ENCODE measurements around the gene TFCP2.

Gene TFCP2

GRCh38 chr12:51197736-51198567 lies 25.0 kb upstream of the TFCP2 start:
- DNase-seq = no peak

DNA sequence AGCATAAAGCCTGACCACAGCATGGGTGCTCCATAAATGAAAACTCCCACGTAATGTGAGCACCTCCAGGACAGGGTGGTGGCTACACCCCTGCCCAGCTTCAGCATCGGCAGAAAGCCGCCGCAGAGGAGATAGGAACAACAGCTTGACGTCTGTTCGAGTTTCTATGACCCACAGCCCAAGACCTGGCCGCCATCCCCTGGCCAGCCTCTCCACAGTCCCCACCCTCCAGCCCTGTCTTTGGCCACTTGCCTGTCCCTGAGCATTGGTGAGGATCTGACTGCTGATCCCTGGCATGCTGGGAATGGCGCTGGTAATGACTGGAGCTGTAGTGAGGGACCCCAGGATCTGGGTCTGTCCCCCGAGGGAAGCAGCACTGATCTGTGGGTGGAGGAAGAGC lies 23.6 kb upstream of the TFCP2 start:
- no peak for DNase-seq

GRCh38 chr12:51195841-51196240 lies 22.9 kb upstream of the TFCP2 start:
- DNase-seq = no peak

DNA sequence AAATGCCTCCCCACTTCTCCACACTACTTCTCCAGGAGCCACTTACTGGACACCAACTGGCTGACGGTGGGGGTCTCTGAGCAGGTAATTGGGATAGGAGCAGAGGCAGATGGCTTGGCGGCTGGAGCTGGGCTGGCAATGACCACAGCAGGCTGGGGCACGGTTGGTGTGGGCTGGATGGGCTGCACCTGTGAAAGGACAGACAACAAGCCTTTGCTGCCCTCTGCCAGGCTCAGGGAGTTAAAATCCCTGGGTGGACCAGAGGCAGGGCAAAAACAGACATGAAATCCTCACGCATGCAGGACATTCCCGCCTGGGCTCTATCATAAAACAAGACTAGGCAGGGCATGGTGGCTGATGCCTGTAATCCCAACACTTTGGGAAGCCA lies 19.3 kb upstream of the TFCP2 start:
- DNase-seq = no peak

DNA sequence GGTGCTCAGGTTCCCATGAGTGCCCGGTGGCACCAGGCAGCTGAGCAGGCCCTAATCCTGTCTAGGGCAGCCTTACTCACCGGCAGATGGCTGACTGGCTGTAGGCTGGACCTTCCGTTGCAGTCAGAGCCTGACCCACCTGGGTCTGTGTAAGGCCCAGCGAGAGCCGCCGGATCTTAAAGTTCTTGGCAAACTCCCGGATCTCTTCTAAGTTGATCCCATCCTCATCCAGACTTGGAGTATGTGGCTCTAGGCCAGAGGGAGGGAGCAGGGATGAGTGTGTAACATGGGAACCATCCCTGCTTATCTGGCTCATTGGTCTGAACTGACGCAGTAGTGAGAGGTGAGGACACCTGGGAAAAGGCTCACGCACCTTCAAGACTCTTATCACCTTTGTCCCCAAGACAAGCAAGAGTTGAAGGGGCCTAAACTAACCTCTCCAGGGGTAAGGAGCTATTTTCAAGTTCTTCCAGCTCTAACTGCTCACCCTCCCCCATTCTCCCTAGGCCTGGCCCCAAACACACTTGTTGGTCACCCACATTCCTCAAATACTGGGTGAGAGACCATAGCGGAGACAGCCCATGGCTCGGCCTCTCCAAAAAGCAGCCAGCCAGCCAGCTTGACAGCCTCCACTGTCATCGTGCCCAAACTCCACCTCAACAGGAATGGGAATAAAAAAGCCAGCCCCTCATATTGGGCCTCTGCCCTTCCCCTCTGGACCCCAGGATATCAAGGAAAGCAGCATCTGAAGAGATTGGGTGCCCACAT lies 18.8 kb upstream of the TFCP2 start:
- no peak for DNase-seq

GRCh38 chr12:51190820-51191219 lies 17.9 kb upstream of the TFCP2 start:
- no peak for DNase-seq

GRCh38 chr12:51189790-51190355 lies 16.9 kb upstream of the TFCP2 start:
- no peak for DNase-seq

- DNase-seq = no peak
Measured at GRCh38 chr12:51188359-51189051, 15.6 kb upstream of the TFCP2 start.

- DNase-seq = no peak
Measured at GRCh38 chr12:51187370-51187987, 14.5 kb upstream of the TFCP2 start.

DNA sequence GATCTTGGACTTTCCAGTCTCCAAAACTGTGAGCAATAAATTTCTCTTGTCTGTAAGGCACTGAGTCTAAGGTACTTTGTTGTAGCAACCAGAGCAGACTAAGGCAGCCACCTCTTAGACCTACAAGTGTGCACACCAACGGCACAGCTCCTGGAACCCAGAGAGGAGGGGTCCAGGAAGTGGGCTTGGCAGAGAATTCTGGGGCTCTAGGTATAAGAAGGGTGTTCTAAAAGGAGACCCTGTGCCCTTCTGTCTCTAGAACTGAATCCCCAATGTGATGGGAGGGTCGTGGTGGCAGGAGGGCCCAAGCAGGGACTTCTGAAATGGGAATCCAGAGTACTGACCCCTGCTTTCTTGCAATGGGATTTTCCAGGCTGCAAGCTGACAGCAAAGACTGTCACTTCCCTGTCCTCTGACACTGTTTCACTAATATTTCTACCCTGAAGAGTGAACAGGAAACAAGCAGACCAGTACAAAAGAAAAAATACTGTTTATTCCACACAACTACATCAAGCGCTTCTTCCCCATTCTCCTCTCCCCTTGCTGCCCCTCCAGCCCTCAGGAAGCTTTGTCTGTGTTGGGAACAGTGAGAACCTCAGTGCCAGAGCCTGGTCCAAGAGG lies 13.6 kb upstream of the TFCP2 start:
- DNase-seq = no peak

- no peak for DNase-seq
Measured at GRCh38 chr12:51185171-51185717, 12.3 kb upstream of the TFCP2 start.

GRCh38 chr12:51183816-51184215 lies 10.9 kb upstream of the TFCP2 start:
- DNase-seq = no peak

DNA sequence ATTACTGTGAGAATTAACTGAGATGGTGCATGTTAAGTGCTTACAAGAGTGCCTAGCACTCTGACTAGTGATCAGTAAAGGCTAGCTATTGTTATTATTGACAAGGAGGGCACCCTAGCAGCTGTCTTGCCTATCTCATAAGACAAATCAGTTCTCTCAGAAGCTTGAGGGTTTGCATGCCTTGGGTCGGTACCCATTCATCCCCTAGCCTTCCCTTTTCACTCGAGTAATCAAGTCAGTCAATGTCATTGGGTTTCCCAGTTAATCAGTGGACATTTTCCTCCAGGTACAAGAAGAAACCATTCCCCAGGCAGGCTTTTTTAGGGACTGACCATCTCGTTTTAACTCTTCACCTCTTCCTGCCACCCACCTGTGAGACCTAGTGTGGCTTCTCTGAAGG lies 10.4 kb upstream of the TFCP2 start:
- no peak for DNase-seq

- no peak for DNase-seq
Measured at GRCh38 chr12:51181558-51181957, 8.6 kb upstream of the TFCP2 start.

DNA sequence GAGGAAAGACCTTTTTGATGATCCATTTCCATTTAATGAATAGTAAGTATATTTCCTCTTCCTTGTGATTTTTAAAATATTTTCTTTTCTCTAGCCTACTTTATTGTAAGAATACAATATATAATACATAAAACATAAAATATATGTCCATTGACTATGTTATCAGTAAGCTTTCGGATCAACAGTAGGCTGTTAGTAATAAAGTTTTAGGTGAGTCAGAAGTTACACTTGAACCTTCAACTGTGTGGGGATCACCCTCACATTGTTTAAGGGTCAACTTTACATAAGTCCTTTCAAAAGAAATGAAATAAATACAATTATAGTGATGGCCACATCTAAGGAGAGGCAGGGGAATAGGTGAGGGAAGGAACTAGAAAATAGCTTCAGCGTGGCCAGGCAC lies 5.0 kb upstream of the TFCP2 start:
- DNase-seq = no peak

DNA sequence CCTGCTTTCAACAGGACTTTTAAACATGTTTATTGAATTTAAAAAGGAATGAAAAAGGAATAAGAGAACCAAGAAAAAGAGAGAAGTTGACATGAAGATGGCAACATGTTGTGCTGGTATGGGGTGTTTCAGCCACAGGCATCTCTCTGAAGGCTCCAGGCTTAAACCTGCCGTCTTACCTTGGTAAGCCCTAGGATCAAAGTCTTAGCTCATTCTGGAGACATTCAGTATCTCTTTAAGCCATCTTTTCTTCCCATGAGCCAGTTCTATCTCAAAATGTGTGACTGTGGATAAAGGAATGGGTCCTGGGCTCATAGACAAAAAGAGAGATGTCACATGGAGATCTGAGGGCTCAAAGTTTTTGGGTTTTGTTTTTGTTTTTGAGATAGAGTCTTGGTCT lies 1.6 kb upstream of the TFCP2 start:
- DNase-seq = no peak

- DNase-seq = no peak
Measured at GRCh38 chr12:51171884-51172514, 936 bp downstream of the TFCP2 start.

GRCh38 chr12:51163795-51164194 lies 9.1 kb downstream of the TFCP2 start:
- DNase-seq = no peak

DNA sequence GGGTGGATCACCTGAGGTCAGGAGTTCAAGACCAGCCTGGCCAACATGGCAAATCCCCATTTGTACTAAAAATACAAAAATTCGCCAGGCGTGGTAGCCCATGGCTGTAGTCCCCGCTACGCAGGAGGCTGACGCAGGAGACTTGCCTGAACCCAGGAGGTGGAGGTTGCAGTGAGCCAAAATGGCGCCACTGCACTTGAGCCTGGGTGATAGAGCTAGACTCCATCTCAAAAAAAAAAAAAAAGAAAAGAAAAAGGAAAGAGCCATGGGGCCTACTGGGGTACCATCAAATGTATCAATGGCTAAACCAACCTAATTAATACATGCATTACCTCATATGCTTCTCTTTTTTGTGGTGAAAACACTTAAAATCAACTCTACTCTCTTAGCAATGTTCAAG lies 10.7 kb downstream of the TFCP2 start:
- DNase-seq = no peak

GRCh38 chr12:51160814-51161459 lies 12.0 kb downstream of the TFCP2 start:
- no peak for DNase-seq

GRCh38 chr12:51156245-51156765 lies 16.6 kb downstream of the TFCP2 start:
- no peak for DNase-seq
